ACC112 (cell line): ENCODE data around the gene UBL4B.
A peak's percentile ranks its signal among the peaks of the same experiment; 100 is the strongest.
"Not testable (repeated sequence)": the region's sequence is repeated elsewhere in the genome, so short reads cannot be mapped to it uniquely, and the experiment has no call there.

Experiments used
- H2AFZ ChIP-seq: fragments of 200-600 bp; sonication (generic); one replicate; pipeline ENCODE4 v1.6.0; 2017; ENCODE audit warnings: antibody characterized with exemption, low read length; ENCODE audit not compliant: unreplicated experiment
- H3K27ac ChIP-seq: fragments of 200-600 bp; sonication (generic); 2 replicates; pipeline ENCODE4 v1.5.1; 2014; ENCODE audit warnings: low read depth, mild to moderate bottlenecking, antibody characterized with exemption, low read length, moderate library complexity
- H3K27me3 ChIP-seq: fragments of 200-600 bp; sonication (generic); 2 replicates; pipeline ENCODE4 v1.6.1; 2014; ENCODE audit warnings: mild to moderate bottlenecking, antibody characterized with exemption, low read length, moderate library complexity, mixed read lengths; ENCODE audit not compliant: insufficient read depth
- H3K36me3 ChIP-seq: fragments of 200-600 bp; sonication (generic); 2 replicates; pipeline ENCODE4 v1.6.1; 2016; ENCODE audit warnings: mild to moderate bottlenecking, antibody characterized with exemption, low read length, moderate library complexity, mixed read lengths; ENCODE audit not compliant: insufficient read depth
- H3K4me1 ChIP-seq: fragments of 200-600 bp; sonication (generic); one replicate; pipeline ENCODE4 v1.6.1; 2016; ENCODE audit warnings: low read length, mixed read lengths; ENCODE audit not compliant: insufficient read depth, unreplicated experiment, control insufficient read depth
- H3K4me3 ChIP-seq: fragments of 200-600 bp; sonication (generic); 2 replicates; pipeline ENCODE4 v1.5.1; 2014; ENCODE audit warnings: mild to moderate bottlenecking, low read depth, low read length
- H3K79me2 ChIP-seq: fragments of 200-600 bp; sonication (generic); one replicate; pipeline ENCODE4 v1.6.0; 2016; ENCODE audit warnings: low read length; ENCODE audit not compliant: control insufficient read depth, unreplicated experiment, insufficient read depth

The UBL4B gene

DNA sequence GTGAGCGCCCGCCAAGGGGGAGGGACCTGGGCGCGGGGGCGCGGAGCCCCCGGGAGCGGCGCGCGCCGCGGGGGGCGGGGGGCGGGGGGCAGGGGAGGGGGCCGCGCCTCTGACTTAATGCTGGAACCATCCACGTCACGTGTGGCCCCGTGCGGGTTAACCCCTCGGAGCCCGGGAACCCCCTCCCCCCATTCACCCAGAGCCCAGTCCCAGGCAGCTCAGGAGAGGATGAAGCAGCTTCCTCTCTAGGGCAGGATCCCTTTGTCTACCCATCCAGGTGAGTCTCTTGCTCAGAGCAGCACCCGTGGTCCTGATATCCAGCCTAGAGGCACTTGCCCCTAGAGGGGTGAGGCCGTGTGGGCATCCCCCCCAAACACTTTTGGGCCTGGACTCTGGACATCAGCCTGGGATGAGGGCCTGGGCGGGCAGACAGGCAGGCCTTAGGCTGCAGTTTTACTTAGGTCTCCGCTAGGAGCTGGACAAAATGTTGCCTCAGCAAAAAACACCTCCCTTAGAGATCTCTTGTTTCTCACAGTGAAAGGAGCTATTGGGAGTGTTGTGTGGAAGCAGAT is 41.5 kb upstream of the UBL4B start, which contains the start of gene ALX3:
Gene ALX3, minus strand, starts transcription at position 2 of the 572 bp plus-strand sequence. CDS start 60 bp downstream, outside the sequence.
- Histone ChIP-seq H2AFZ (no peak within 1 kb of the TSS), H3K4me1 (no peaks in the 10 kb centered on the region), H3K36me3 (no peaks in the 10 kb centered on the region), H3K4me3 (no peak within 1 kb of the TSS), H3K27ac (no peak within 1 kb of the TSS), H3K27me3 (peaks cover 53% of the 10 kb centered on the region), H3K79me2 (no peaks in the 10 kb centered on the region)

DNA sequence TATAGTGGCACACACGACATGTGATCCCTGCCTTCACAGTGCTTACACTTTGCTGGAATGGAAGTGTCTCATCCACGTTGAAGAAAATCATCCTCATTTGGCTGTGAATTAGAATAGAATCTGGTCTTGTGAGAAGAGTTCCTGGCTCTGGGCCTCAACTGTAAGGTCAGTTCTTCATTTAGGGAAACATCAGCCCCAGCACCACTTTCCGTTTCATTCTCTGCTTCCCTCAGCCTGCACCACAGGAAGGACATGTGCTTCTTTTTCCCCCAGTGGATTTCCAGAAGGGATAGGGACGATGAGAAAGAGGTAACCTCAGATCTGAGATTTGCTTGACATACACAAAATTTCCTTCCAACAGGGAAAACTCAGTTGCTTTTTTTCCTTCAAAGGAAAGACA is 38.1 kb upstream of the UBL4B start:
- H3K4me3 ChIP-seq = no peak overlapping the region
- no peaks in the 10 kb centered on the region for H3K36me3 ChIP-seq
- no peak overlapping the region for H2AFZ ChIP-seq
- H3K27ac ChIP-seq = no peak overlapping the region
- peaks cover 37% of the 10 kb centered on the region for H3K27me3 ChIP-seq
- no peaks in the 10 kb centered on the region for H3K79me2 ChIP-seq
- H3K4me1 ChIP-seq = no peaks in the 10 kb centered on the region

- no peaks in the 10 kb centered on the region for H3K4me1 ChIP-seq
- no peaks in the 10 kb centered on the region for H3K36me3 ChIP-seq
- no peak overlapping the region for H3K27ac ChIP-seq
- H3K79me2 ChIP-seq = no peaks in the 10 kb centered on the region
- no peak overlapping the region for H3K4me3 ChIP-seq
- peaks cover 13% of the 10 kb centered on the region; the same call in 1 of the 2 replicates for H3K27me3 ChIP-seq
- no peak overlapping the region for H2AFZ ChIP-seq
These were observed 35.3 kb upstream of the UBL4B start for GRCh38 chr1:110076789-110077500.

DNA sequence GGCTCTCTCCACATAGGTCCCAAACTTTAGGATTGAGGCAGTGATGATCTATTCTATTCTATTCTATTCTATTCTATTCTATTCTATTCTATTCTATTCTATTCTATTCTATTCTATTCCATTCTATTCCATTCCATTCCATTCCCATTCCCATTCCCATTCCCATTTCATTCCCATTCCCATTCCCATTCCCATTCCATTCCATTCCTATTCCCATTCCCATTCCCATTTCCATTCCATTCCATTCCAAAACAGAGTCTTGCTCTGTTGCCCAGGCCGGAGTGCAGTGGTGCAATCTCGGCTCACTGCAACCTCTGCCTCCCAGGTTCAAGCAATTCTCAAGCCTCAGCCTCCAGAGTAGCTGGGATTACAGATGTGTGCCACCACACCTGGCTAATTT is 32.2 kb upstream of the UBL4B start:
- not testable (repeated sequence) for H3K4me1 ChIP-seq, H2AFZ ChIP-seq, H3K27ac ChIP-seq, H3K79me2 ChIP-seq, H3K36me3 ChIP-seq, H3K4me3 ChIP-seq
- H3K27me3 ChIP-seq = peaks cover 23% of the 10 kb centered on the region

- Histone ChIP-seq H3K27ac (no peak overlapping the region), H3K4me1 (no peaks in the 10 kb centered on the region), H2AFZ (no peak overlapping the region), H3K79me2 (no peaks in the 10 kb centered on the region), H3K27me3 (peaks cover 27% of the 10 kb centered on the region), H3K4me3 (no peak overlapping the region), H3K36me3 (no peaks in the 10 kb centered on the region)
These were observed 31.2 kb upstream of the UBL4B start for GRCh38 chr1:110081061-110081460.

GRCh38 chr1:110082477-110082876 is 29.8 kb upstream of the UBL4B start:
- H3K79me2 ChIP-seq = no peaks in the 10 kb centered on the region
- no peak overlapping the region for H3K27ac ChIP-seq
- peaks cover 27% of the 10 kb centered on the region for H3K27me3 ChIP-seq
- no peaks in the 10 kb centered on the region for H3K4me1 ChIP-seq
- H3K4me3 ChIP-seq = no peak overlapping the region
- H2AFZ ChIP-seq = no peak overlapping the region
- H3K36me3 ChIP-seq = no peaks in the 10 kb centered on the region

- peaks cover 27% of the 10 kb centered on the region for H3K27me3 ChIP-seq
- peak overlapping the region; percentile 84 for H3K4me3 ChIP-seq
These were observed 29.0 kb upstream of the UBL4B start for GRCh38 chr1:110083061-110083865.

DNA sequence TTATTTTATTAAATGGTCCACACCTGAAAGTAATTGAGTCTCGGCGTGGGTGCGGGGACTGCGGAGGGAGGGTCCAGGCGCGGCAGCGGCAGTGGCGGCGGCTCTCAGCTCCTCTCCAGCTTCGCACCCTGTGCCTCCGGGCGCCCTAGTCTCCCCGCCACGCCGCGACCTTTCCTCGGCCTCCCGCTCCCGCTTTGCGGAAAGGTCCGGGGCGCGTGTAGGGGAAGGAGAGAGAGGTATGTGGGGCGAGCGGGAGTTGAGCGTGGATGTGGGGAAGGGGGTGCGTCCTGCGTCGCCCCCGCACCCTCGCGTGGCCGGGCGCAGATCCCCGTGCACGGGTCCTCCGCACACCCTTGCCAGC is 28.4 kb upstream of the UBL4B start:
- peak overlapping the region; percentile 90 for H2AFZ ChIP-seq

More at GRCh38 chr1:110083061-110083865, 29.0 kb upstream of the UBL4B start:
- Histone ChIP-seq H3K27ac (no peak overlapping the region), H2AFZ (peak overlapping the region; percentile 90), H3K4me1 (no peaks in the 10 kb centered on the region), H3K36me3 (no peaks in the 10 kb centered on the region), H3K79me2 (no peaks in the 10 kb centered on the region)

DNA sequence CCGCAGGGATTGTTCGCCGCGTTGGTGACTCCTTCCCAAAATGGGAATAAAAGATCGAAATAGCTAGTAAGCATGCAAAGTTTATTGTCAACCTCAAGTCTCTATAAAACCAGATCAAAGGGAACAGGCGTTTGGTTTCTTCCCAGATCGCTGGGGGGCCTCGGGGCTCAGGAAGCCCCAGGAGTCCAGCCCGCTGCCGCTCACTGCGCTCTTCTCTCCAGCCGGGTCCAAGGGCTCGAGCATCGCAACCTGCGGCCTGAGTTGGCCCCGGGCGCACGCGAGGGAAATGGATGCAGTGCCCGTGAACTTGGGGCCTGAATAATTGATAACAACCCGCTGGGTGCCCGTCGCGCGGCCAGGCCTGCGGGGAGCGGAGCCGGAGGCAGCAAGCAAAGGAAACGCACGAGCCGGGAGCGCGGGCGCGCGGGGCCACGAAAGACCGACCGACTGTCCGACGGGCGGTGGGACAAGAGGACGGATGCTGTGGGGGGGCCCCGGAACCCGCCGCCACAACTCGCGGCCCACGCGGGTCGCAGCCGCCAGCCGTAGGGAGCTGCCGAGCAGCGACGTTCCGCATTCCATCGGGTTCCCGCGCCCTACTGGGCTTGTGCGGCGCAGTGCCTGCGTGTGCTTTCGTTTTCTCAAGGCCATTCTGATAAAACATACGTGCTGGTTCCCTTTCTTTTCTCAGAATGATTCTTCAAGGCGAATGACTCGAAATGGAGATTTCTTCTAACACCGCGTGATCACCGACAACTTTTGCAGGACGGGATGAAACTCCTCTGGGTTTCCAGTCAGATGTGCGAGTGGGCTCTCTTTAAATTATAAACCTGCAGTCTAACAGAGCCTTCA is 27.8 kb upstream of the UBL4B start:
- Histone ChIP-seq H3K79me2 (no peaks in the 10 kb centered on the region), H3K4me1 (no peaks in the 10 kb centered on the region), H2AFZ (peak overlapping the region; percentile 90), H3K27ac (no peak overlapping the region), H3K4me3 (peak overlapping the region; percentile 84), H3K36me3 (no peaks in the 10 kb centered on the region), H3K27me3 (peaks cover 27% of the 10 kb centered on the region)

More for the DNA sequence above, 28.4 kb upstream of the UBL4B start:
- no peaks in the 10 kb centered on the region for H3K79me2 ChIP-seq
- peak overlapping the region; percentile 84 for H3K4me3 ChIP-seq
- no peaks in the 10 kb centered on the region for H3K4me1 ChIP-seq
- no peaks in the 10 kb centered on the region for H3K36me3 ChIP-seq
- peaks cover 27% of the 10 kb centered on the region for H3K27me3 ChIP-seq
- H3K27ac ChIP-seq = no peak overlapping the region

DNA sequence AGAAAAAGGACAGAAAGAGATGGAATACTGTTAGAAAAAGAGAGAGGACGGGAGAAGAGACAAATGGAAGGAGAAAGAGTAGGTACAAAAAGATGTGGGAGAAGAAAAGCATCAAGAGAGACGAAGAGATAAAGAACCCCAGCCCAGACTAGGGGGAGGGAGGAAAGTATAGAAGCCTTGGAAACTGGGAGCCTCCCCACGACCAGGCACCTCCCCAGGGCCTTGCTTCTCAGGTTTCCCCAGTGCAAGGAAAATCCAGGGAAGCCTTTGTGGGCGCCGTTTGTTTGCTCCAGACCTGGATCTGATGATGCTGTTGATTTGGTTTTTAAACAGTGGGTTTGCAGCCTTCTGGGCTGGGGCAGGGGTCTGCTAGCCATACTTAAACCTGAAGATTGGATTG is 26.6 kb upstream of the UBL4B start:
- no peaks in the 10 kb centered on the region for H3K36me3 ChIP-seq
- H3K27ac ChIP-seq = no peak overlapping the region
- no peaks in the 10 kb centered on the region for H3K79me2 ChIP-seq
- H3K4me1 ChIP-seq = no peaks in the 10 kb centered on the region
- H3K27me3 ChIP-seq = peaks cover 27% of the 10 kb centered on the region
- no peak overlapping the region for H3K4me3 ChIP-seq
- H2AFZ ChIP-seq = no peak overlapping the region
